ENCODE data around the gene TTC39B. TPM values are rescaled to one million over a fixed set of nuclear protein-coding genes. Genes with fewer than 3 reads are reported as not detected.

Gene TTC39B
- total RNA-seq, 1 donor from 2014 or later = 8.5 TPM

- no peaks in the 10 kb centered on the region for H3K36me3 Mint-ChIP-seq
- no peak for DNase-seq (ENCODE audit: extremely low spot score, unreplicated experiment)
Observed at GRCh38 chr9:15277400-15278090, 29.5 kb downstream of the TTC39B start.

GRCh38 chr9:15276328-15276938, 30.6 kb downstream of the TTC39B start:
- H3K36me3 Mint-ChIP-seq = no peaks in the 10 kb centered on the region
- no peak overlapping the region for H3K27ac Mint-ChIP-seq
- no peak for DNase-seq (ENCODE audit: extremely low spot score, unreplicated experiment)
- no peaks in the 10 kb centered on the region for H3K9me3 Mint-ChIP-seq
- no peak overlapping the region for H3K4me3 Mint-ChIP-seq
- no peaks in the 10 kb centered on the region for H3K27me3 Mint-ChIP-seq
- peaks cover 8% of the 10 kb centered on the region for H3K4me1 Mint-ChIP-seq (ENCODE audit: unreplicated experiment)
- TF ChIP-seq CTCF (conservative IDR thresholded peaks at IDR 0.05) = no peak

More at GRCh38 chr9:15277400-15278090, 29.5 kb downstream of the TTC39B start:
- Mint-ChIP-seq H3K27ac (no peak overlapping the region), H3K9me3 (no peaks in the 10 kb centered on the region), H3K4me3 (no peak overlapping the region), H3K27me3 (no peaks in the 10 kb centered on the region), H3K4me1 (ENCODE audit: unreplicated experiment) (peaks cover 8% of the 10 kb centered on the region)
- peak; percentile 67 for TF ChIP-seq CTCF (conservative IDR thresholded peaks at IDR 0.05)

GRCh38 chr9:15274425-15274824, 32.6 kb downstream of the TTC39B start:
- Mint-ChIP-seq H3K27me3 (no peaks in the 10 kb centered on the region), H3K36me3 (no peaks in the 10 kb centered on the region), H3K4me1 (ENCODE audit: unreplicated experiment) (peaks cover 8% of the 10 kb centered on the region), H3K9me3 (no peaks in the 10 kb centered on the region), H3K27ac (no peak overlapping the region), H3K4me3 (no peak overlapping the region)
- no peak for TF ChIP-seq CTCF (conservative IDR thresholded peaks at IDR 0.05)
- no peak for DNase-seq (ENCODE audit: extremely low spot score, unreplicated experiment)

- H3K27me3 Mint-ChIP-seq = no peaks in the 10 kb centered on the region
- no peaks in the 10 kb centered on the region for H3K9me3 Mint-ChIP-seq
- no peak overlapping the region for H3K4me3 Mint-ChIP-seq
- peaks cover 4% of the 10 kb centered on the region for H3K4me1 Mint-ChIP-seq (ENCODE audit: unreplicated experiment)
- no peak for TF ChIP-seq CTCF (conservative IDR thresholded peaks at IDR 0.05)
- no peak overlapping the region for H3K27ac Mint-ChIP-seq
- DNase-seq (ENCODE audit: extremely low spot score, unreplicated experiment) = no peak
- H3K36me3 Mint-ChIP-seq = no peaks in the 10 kb centered on the region
Observed at GRCh38 chr9:15272377-15272928, 34.6 kb downstream of the TTC39B start.

- no peak for DNase-seq (ENCODE audit: extremely low spot score, unreplicated experiment)
- Mint-ChIP-seq H3K9me3 (no peaks in the 10 kb centered on the region), H3K36me3 (no peaks in the 10 kb centered on the region), H3K4me3 (no peak overlapping the region), H3K4me1 (ENCODE audit: unreplicated experiment) (peaks cover 2% of the 10 kb centered on the region), H3K27me3 (no peaks in the 10 kb centered on the region), H3K27ac (no peak overlapping the region)
- TF ChIP-seq CTCF (conservative IDR thresholded peaks at IDR 0.05) = no peak
Observed at GRCh38 chr9:15271403-15271802, 35.6 kb downstream of the TTC39B start.

All from type B pancreatic cell (in vitro differentiated cells).